ENCODE data around the gene ATG9B. TPM values are rescaled to one million over a fixed set of nuclear protein-coding genes. Genes with fewer than 3 reads are reported as not detected.

ATG9B gene
- total RNA-seq, 1 donor from 2014 or later = not detected

GRCh38 chr7:150983893-150984368, 40.4 kb downstream of the ATG9B start:
- no peak for DNase-seq (ENCODE audit: extremely low read depth, low read depth, low spot score)

- no peak for DNase-seq (ENCODE audit: extremely low read depth, low read depth, low spot score)
Observed at GRCh38 chr7:150982351-150982750, 41.9 kb downstream of the ATG9B start.

GRCh38 chr7:150981644-150982043, 42.6 kb downstream of the ATG9B start:
- no peak for DNase-seq (ENCODE audit: extremely low read depth, low read depth, low spot score)

GRCh38 chr7:150980663-150981062, 43.6 kb downstream of the ATG9B start:
- DNase-seq (ENCODE audit: extremely low read depth, low read depth, low spot score) = no peak

GRCh38 chr7:150979713-150980390, 44.4 kb downstream of the ATG9B start:
- no peak for DNase-seq (ENCODE audit: extremely low read depth, low read depth, low spot score)

GRCh38 chr7:150978126-150978789, 46.0 kb downstream of the ATG9B start, which contains the start of gene KCNH2:
Gene KCNH2, minus strand, starts transcription at chr7:150978321. Its CDS starts 408 bp downstream, at chr7:150977913.
- DNase-seq (ENCODE audit: extremely low read depth, low read depth, low spot score) = no peak

- no peak for DNase-seq (ENCODE audit: extremely low read depth, low read depth, low spot score)
Observed at GRCh38 chr7:150977382-150978125, 46.7 kb downstream of the ATG9B start.

- DNase-seq (ENCODE audit: extremely low read depth, low read depth, low spot score) = no peak
Observed at GRCh38 chr7:150976529-150977381, 47.5 kb downstream of the ATG9B start.

- no peak for DNase-seq (ENCODE audit: extremely low read depth, low read depth, low spot score)
Observed at GRCh38 chr7:150975536-150976319, 48.6 kb downstream of the ATG9B start.

GRCh38 chr7:150974468-150975391, 49.6 kb downstream of the ATG9B start:
- no peak for DNase-seq (ENCODE audit: extremely low read depth, low read depth, low spot score)

- no peak for DNase-seq (ENCODE audit: extremely low read depth, low read depth, low spot score)
Observed at GRCh38 chr7:150973571-150974451, 50.5 kb downstream of the ATG9B start.

GRCh38 chr7:150972741-150973140, 51.6 kb downstream of the ATG9B start:
- no peak for DNase-seq (ENCODE audit: extremely low read depth, low read depth, low spot score)

GRCh38 chr7:150972023-150972468, 52.2 kb downstream of the ATG9B start:
- DNase-seq (ENCODE audit: extremely low read depth, low read depth, low spot score) = no peak

- DNase-seq (ENCODE audit: extremely low read depth, low read depth, low spot score) = no peak
Observed at GRCh38 chr7:150971242-150972022, 52.9 kb downstream of the ATG9B start.

- DNase-seq (ENCODE audit: extremely low read depth, low read depth, low spot score) = no peak
Observed at GRCh38 chr7:150970424-150970823, 53.9 kb downstream of the ATG9B start.

- DNase-seq (ENCODE audit: extremely low read depth, low read depth, low spot score) = no peak
Observed at GRCh38 chr7:150969475-150969874, 54.8 kb downstream of the ATG9B start.
